ENCODE measurements around the gene CYTH4. TPM values are rescaled to one million over a fixed set of nuclear protein-coding genes. Genes with fewer than 3 reads are reported as not detected.

CYTH4 gene, protein sequence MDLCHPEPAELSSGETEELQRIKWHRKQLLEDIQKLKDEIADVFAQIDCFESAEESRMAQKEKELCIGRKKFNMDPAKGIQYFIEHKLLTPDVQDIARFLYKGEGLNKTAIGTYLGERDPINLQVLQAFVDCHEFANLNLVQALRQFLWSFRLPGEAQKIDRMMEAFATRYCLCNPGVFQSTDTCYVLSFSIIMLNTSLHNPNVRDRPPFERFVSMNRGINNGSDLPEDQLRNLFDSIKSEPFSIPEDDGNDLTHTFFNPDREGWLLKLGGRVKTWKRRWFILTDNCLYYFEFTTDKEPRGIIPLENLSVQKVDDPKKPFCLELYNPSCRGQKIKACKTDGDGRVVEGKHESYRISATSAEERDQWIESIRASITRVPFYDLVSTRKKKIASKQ
- under 0.01 and 0.59 TPM in 2 replicates for total RNA-seq

DNA sequence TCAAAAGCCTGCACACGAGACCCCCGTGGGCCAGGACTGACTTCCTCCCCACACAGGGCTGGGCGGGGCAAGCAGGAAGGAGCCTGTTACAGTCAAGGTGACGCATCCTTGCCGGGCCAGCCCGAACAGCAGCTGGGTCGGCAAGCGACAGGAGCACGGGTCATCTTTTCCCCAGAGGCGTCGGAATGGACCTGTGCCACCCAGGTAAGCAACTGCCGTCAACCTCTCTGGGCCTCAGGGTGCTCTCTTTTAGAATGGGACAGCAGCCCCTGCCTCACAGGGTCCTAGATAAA is at the start of gene CYTH4:
Gene CYTH4 (plus strand): TSS at position 124 of the 293 bp plus-strand sequence. CDS start 62 bp downstream, at position 186.

DNA sequence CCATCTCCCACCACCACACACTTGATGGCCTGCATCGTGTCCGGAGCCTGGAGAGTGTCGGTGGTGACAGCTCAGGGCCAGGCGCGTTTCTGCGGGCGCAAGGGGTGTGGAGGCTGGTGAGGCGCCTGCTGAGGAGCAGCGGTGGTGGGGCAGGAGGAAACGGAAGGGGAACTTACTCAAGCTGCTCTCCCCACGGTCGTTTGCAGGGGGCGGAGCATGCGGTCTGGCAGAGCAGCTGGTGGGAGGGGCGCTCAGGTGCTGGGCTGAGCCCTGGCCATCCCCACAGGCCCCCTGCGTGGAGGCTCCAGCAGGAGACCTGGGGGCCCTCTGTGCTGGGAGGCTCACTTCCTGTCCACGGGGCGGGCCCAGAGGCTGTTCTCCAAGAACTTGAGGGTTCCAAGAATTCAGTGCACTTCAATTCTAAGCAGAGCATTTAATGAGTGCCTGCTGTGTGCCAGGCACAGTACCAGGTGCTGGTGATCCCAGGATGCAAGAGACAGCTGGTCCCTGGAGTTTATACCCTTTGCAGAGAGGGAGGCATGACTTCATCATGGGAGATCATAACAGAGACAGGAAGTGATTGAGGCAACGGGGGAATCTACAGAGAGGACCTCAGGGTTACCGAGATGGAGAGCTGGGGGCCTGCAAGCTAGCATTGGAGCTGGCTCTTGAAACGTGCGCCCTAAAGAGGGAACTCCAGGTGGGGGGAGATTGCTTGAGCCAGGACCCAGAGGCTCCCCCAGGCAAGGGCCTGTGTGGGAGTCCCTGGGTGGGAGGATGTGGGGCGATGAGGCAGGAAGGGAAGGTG is 38.0 kb upstream of the CYTH4 start, which contains the start of gene RAC2:
Gene RAC2 (minus strand): TSS at position 156 of the 808 bp plus-strand sequence. CDS start 121 bp downstream, at position 35.

Other genes starting within 250 kb of the CYTH4 start
- 21.7 and 27.6 TPM in 2 replicates for gene KCTD17, start 230.8 kb upstream of the CYTH4 start, total RNA-seq
- not detected in 2 replicates for gene TMPRSS6, start 172.8 kb upstream of the CYTH4 start, total RNA-seq
- gene IL2RB, start 132.6 kb upstream of the CYTH4 start, total RNA-seq: not detected in 2 replicates
- gene C1QTNF6, start 94.3 kb upstream of the CYTH4 start, total RNA-seq: 4.1 and 5.9 TPM in 2 replicates
- gene SSTR3, start 70.0 kb upstream of the CYTH4 start, total RNA-seq: not detected in 2 replicates
- 7.0 and 16.6 TPM in 2 replicates for gene RAC2, start 38.2 kb upstream of the CYTH4 start, total RNA-seq
- gene ELFN2, start 145.0 kb downstream of the CYTH4 start, total RNA-seq: 0.59 TPM in 1 of 2 replicates, not detected in the other
- gene MFNG, start 203.9 kb downstream of the CYTH4 start, total RNA-seq: 0.59 TPM in 1 of 2 replicates, not detected in the other
- 17.3 and 32.1 TPM in 2 replicates for gene CARD10, start 236.9 kb downstream of the CYTH4 start, total RNA-seq